22Rv1 (cell line): Measurements from ENCODE around the gene STPG4.

Source experiments
- H3K27ac ChIP-seq: fragments of 450-650 bp; 2 replicates; pipeline ENCODE4 v1.5.1; 2017
- ZFX ChIP-seq: fragments of 450-650 bp; IDR thresholded peaks from 2 replicates; pipeline ENCODE4 v1.6.1; 2017; ENCODE audit warnings: antibody characterized with exemption, borderline replicate concordance
- TF ChIP-seq, protein P1 (sequence below): fragments of 450-650 bp; IDR thresholded peaks from 2 replicates; pipeline ENCODE4 v1.5.1; 2017; ENCODE audit warnings: mild to moderate bottlenecking

The STPG4 gene

DNA sequence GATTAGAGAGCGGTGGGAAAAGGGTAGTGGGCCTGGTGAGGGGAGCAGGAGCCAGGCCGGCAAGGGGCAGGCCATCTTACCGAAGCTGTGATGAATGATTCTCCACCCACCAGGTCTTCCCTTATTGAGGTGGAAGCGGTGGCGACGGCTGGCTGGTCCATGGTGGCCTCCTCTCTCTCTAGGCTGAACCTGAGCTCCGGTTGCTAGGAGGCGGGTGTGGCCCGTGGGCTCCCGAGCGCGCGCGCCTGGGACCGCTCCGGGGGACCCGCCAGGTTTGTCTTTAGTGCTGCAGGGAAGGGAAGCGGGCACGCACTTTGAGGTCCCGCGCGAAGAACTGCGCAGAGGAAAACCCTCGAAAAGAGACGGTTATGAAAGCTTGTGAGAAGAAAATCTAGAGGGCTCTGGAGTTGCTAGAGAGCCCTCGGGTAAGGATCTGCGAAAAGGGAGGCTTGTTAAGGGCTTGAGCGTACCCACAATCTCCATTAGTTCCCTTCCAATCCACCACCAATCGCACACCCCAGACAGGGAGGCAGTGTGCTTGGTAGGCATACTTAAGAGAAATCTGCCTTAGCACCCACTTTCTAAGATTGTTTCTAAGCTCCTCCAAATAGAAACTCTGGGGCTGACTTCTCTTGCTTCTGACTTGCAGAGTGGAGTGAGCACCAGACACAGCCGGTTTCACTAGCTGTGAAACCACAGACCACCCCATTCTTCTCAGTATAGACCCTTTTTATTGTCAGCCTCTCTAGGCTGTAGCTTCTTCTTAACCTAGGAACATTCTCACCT, at the start of gene STPG4:
STPG4 (minus strand) TSS at position 218 of the 786 bp plus-strand sequence; CDS start at position 161, 57 bp downstream.
- no peak within 1 kb of the TSS for H3K27ac ChIP-seq
- no peak for TF ChIP-seq ZFX
- TF ChIP-seq, protein P1, sequence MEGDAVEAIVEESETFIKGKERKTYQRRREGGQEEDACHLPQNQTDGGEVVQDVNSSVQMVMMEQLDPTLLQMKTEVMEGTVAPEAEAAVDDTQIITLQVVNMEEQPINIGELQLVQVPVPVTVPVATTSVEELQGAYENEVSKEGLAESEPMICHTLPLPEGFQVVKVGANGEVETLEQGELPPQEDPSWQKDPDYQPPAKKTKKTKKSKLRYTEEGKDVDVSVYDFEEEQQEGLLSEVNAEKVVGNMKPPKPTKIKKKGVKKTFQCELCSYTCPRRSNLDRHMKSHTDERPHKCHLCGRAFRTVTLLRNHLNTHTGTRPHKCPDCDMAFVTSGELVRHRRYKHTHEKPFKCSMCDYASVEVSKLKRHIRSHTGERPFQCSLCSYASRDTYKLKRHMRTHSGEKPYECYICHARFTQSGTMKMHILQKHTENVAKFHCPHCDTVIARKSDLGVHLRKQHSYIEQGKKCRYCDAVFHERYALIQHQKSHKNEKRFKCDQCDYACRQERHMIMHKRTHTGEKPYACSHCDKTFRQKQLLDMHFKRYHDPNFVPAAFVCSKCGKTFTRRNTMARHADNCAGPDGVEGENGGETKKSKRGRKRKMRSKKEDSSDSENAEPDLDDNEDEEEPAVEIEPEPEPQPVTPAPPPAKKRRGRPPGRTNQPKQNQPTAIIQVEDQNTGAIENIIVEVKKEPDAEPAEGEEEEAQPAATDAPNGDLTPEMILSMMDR = no peak

DNA sequence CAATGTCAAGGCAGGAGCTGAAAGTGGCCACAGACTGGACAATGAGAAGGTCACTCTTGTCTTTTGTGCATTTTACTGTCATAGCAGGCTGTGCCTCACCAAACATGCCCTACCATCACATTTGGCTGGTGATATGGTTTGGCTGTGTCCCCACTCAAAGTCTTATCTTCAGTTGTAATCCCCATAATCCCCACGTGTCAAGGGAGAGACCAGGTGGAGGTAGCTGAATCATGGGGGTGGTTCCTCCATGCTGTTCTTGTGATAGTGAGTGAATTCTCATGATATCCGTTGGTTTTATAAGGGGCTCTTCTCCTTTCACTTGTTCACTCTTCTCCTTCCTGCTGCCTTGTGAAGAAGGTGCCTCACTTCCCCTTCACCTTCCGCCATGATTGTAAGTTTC, 49.6 kb upstream of the STPG4 start:
- TF ChIP-seq, protein P1 = no peak
- no peak for TF ChIP-seq ZFX
- no peak overlapping the region for H3K27ac ChIP-seq

GRCh38 chr2:47203995-47204394, 48.9 kb upstream of the STPG4 start:
- TF ChIP-seq, protein P1 = no peak
- no peak for TF ChIP-seq ZFX
- H3K27ac ChIP-seq = no peak overlapping the region

- TF ChIP-seq ZFX = no peak
- TF ChIP-seq, protein P1 = no peak
- H3K27ac ChIP-seq = no peak overlapping the region
Observed at GRCh38 chr2:47201224-47201623, 46.1 kb upstream of the STPG4 start.

DNA sequence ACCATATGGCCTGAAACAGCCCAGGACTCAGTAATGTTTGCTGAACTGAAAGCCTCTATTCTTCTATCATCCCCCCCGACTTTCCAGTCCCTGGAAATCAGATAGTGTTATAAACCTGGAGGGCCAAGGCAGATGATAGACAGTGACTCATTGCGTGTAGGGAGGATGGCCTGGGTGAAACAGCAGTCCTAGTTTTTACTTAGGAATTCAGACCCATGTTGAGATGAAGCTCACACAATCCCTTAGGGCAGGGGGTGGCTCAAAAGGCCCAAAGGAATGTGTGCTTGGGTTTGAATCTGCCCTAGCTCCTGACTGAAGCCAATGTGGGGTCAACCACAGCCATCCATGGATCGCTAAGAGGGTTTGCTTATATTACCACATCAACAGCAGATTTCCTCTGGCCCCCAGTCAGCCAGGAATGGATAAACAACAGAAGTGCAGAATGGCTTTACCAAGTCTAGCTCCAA, 43.9 kb upstream of the STPG4 start:
- H3K27ac ChIP-seq = no peak overlapping the region
- no peak for TF ChIP-seq ZFX
- TF ChIP-seq, protein P1 = no peak

GRCh38 chr2:47196499-47196898, 41.4 kb upstream of the STPG4 start:
- no peak for TF ChIP-seq ZFX
- TF ChIP-seq, protein P1 = no peak
- no peak overlapping the region for H3K27ac ChIP-seq

DNA sequence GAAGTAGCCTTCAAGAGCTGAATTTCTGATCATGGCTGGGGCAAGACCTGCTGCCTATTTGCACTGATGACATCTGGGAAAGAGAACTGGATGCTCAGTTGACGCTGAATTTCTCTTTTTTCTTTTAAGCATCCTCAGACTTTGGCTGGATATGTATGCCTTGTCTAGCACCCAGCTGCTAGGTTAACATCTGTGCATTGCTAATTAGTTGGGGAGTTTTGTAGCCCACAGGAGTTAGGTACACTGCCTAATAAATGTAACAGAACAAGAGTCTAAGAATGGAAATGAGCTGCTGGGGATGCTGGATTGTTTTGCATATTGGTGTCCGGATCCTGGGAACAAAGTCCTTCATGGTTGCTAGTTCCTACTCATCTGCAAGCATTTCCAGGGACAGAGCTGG, 40.9 kb upstream of the STPG4 start:
- H3K27ac ChIP-seq = no peak overlapping the region
- no peak for TF ChIP-seq ZFX
- TF ChIP-seq, protein P1 = no peak
